ENCODE data around the gene OR5K4.

The OR5K4 gene

GRCh38 chr3:98339031-98339430 is 14.6 kb upstream of the OR5K4 start:
- Histone ChIP-seq H3K9me3 (ENCODE audit: low read length) (no peaks in the 10 kb centered on the region), H3K27ac (ENCODE audit: low read depth, low read length) (no peak overlapping the region), H3K4me3 (ENCODE audit: low read depth in 1 of 2, low read length in 2 of 2) (no peak overlapping the region), H3K27me3 (ENCODE audit: control insufficient read depth in 1 of 2, insufficient read depth in 2 of 2, low read length in 2 of 2) (no peaks in the 10 kb centered on the region), H3K36me3 (ENCODE audit: insufficient read depth, low read length) (no peaks in the 10 kb centered on the region), H3K9ac (ENCODE audit: low read length) (no peak overlapping the region), H3K4me1 (ENCODE audit: insufficient read depth, low read length) (no peaks in the 10 kb centered on the region)

DNA sequence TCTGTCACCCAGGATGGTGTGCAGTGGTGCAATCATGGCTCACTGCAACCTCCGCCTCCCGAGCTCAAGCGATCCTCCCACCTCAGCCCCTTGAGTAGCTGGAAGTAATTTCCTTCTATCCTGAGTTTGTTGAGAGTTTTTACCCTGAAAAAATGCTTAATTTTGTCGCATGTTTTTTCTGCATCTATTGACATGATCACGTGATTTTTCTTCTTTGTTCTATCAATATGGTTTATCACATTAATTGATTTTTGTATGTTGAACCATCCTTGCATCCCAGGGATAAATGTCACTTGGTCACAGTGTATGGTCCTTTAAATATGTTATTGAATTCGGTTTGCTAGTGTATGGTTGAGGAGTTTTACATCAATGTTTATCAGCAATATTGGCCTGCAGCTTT is 11.9 kb upstream of the OR5K4 start:
- no peak overlapping the region for H3K9ac ChIP-seq (ENCODE audit: low read length)
- H3K27me3 ChIP-seq (ENCODE audit: control insufficient read depth in 1 of 2, insufficient read depth in 2 of 2, low read length in 2 of 2), result no peaks in the 10 kb centered on the region
- no peaks in the 10 kb centered on the region for H3K4me1 ChIP-seq (ENCODE audit: insufficient read depth, low read length)
- no peak overlapping the region for H3K4me3 ChIP-seq (ENCODE audit: low read depth in 1 of 2, low read length in 2 of 2)
- H3K36me3 ChIP-seq (ENCODE audit: insufficient read depth, low read length), result no peaks in the 10 kb centered on the region
- H3K9me3 ChIP-seq (ENCODE audit: low read length), result no peaks in the 10 kb centered on the region
- H3K27ac ChIP-seq (ENCODE audit: low read depth, low read length), result no peak overlapping the region

- H3K9ac ChIP-seq (ENCODE audit: low read length), result no peak overlapping the region
- no peaks in the 10 kb centered on the region for H3K9me3 ChIP-seq (ENCODE audit: low read length)
- no peak overlapping the region for H3K4me3 ChIP-seq (ENCODE audit: low read depth in 1 of 2, low read length in 2 of 2)
- H3K27ac ChIP-seq (ENCODE audit: low read depth, low read length), result no peak overlapping the region
- H3K4me1 ChIP-seq (ENCODE audit: insufficient read depth, low read length), result no peaks in the 10 kb centered on the region
- H3K36me3 ChIP-seq (ENCODE audit: insufficient read depth, low read length), result no peaks in the 10 kb centered on the region
- no peaks in the 10 kb centered on the region for H3K27me3 ChIP-seq (ENCODE audit: control insufficient read depth in 1 of 2, insufficient read depth in 2 of 2, low read length in 2 of 2)
These were observed 9.8 kb upstream of the OR5K4 start for GRCh38 chr3:98343647-98344507.

GRCh38 chr3:98350082-98350481 is 3.6 kb upstream of the OR5K4 start:
- no peak overlapping the region for H3K4me3 ChIP-seq (ENCODE audit: low read depth in 1 of 2, low read length in 2 of 2)

GRCh38 chr3:98359250-98359649 is 5.6 kb downstream of the OR5K4 start:
- no peak overlapping the region for H3K27ac ChIP-seq (ENCODE audit: low read depth, low read length)
- no peaks in the 10 kb centered on the region for H3K36me3 ChIP-seq (ENCODE audit: insufficient read depth, low read length)
- no peaks in the 10 kb centered on the region for H3K9me3 ChIP-seq (ENCODE audit: low read length)
- no peak overlapping the region for H3K4me3 ChIP-seq (ENCODE audit: low read depth in 1 of 2, low read length in 2 of 2)
- no peaks in the 10 kb centered on the region for H3K4me1 ChIP-seq (ENCODE audit: insufficient read depth, low read length)
- H3K27me3 ChIP-seq (ENCODE audit: control insufficient read depth in 1 of 2, insufficient read depth in 2 of 2, low read length in 2 of 2), result no peaks in the 10 kb centered on the region
- H3K9ac ChIP-seq (ENCODE audit: low read length), result no peak overlapping the region

More at GRCh38 chr3:98350082-98350481, 3.6 kb upstream of the OR5K4 start:
- no peaks in the 10 kb centered on the region for H3K9me3 ChIP-seq (ENCODE audit: low read length)
- no peak overlapping the region for H3K9ac ChIP-seq (ENCODE audit: low read length)
- no peaks in the 10 kb centered on the region for H3K4me1 ChIP-seq (ENCODE audit: insufficient read depth, low read length)
- H3K36me3 ChIP-seq (ENCODE audit: insufficient read depth, low read length), result no peaks in the 10 kb centered on the region
- no peaks in the 10 kb centered on the region for H3K27me3 ChIP-seq (ENCODE audit: control insufficient read depth in 1 of 2, insufficient read depth in 2 of 2, low read length in 2 of 2)
- no peak overlapping the region for H3K27ac ChIP-seq (ENCODE audit: low read depth, low read length)

DNA sequence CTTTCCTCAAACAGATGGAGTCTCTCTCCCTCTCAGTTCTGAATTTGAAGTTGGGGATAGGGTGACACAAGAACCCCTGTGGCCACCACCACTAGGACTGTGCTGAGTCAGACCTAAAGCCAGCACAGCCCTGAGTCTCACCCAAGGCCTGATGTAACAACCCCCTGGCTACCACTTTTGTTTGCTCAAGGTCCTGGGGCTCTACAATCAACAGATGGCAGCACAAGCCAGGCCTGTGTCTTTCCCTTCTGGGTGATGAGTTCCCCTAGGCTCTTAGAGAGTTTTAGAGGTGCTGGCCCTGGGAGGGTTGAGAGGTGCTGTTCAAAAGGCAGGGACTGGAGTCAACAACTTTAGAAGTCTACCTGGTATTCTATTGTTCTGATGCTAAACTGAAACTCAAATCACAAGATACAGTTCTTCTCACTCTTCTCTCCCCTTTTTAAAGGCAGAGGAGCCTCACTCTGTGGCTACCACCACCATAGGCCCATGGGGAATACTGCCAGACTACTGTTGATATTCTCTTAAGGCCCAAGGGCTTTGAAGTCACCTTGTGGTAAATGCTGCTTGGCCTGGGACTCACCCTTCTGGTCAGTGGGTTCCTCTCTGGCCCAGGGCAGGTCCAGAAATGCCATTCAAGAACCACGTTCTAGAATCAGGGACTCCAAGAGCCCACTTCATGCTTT is 6.5 kb downstream of the OR5K4 start:
- H3K4me3 ChIP-seq (ENCODE audit: low read depth in 1 of 2, low read length in 2 of 2), result no peak overlapping the region
- H3K27ac ChIP-seq (ENCODE audit: low read depth, low read length), result no peak overlapping the region
- no peaks in the 10 kb centered on the region for H3K36me3 ChIP-seq (ENCODE audit: insufficient read depth, low read length)
- H3K9ac ChIP-seq (ENCODE audit: low read length), result no peak overlapping the region
- H3K9me3 ChIP-seq (ENCODE audit: low read length), result no peaks in the 10 kb centered on the region
- no peaks in the 10 kb centered on the region for H3K4me1 ChIP-seq (ENCODE audit: insufficient read depth, low read length)
- no peaks in the 10 kb centered on the region for H3K27me3 ChIP-seq (ENCODE audit: control insufficient read depth in 1 of 2, insufficient read depth in 2 of 2, low read length in 2 of 2)

GRCh38 chr3:98360681-98361080 is 7.0 kb downstream of the OR5K4 start:
- H3K27me3 ChIP-seq (ENCODE audit: control insufficient read depth in 1 of 2, insufficient read depth in 2 of 2, low read length in 2 of 2), result no peaks in the 10 kb centered on the region
- no peak overlapping the region for H3K27ac ChIP-seq (ENCODE audit: low read depth, low read length)
- H3K9ac ChIP-seq (ENCODE audit: low read length), result no peak overlapping the region
- H3K36me3 ChIP-seq (ENCODE audit: insufficient read depth, low read length), result no peaks in the 10 kb centered on the region
- H3K4me1 ChIP-seq (ENCODE audit: insufficient read depth, low read length), result no peaks in the 10 kb centered on the region
- no peak overlapping the region for H3K4me3 ChIP-seq (ENCODE audit: low read depth in 1 of 2, low read length in 2 of 2)
- H3K9me3 ChIP-seq (ENCODE audit: low read length), result no peaks in the 10 kb centered on the region

- Histone ChIP-seq H3K4me1 (ENCODE audit: insufficient read depth, low read length) (no peaks in the 10 kb centered on the region), H3K9me3 (ENCODE audit: low read length) (no peaks in the 10 kb centered on the region), H3K27me3 (ENCODE audit: control insufficient read depth in 1 of 2, insufficient read depth in 2 of 2, low read length in 2 of 2) (no peaks in the 10 kb centered on the region), H3K4me3 (ENCODE audit: low read depth in 1 of 2, low read length in 2 of 2) (no peak overlapping the region), H3K27ac (ENCODE audit: low read depth, low read length) (no peak overlapping the region), H3K36me3 (ENCODE audit: insufficient read depth, low read length) (no peaks in the 10 kb centered on the region), H3K9ac (ENCODE audit: low read length) (no peak overlapping the region)
These were observed 7.6 kb downstream of the OR5K4 start for GRCh38 chr3:98361289-98361688.

DNA sequence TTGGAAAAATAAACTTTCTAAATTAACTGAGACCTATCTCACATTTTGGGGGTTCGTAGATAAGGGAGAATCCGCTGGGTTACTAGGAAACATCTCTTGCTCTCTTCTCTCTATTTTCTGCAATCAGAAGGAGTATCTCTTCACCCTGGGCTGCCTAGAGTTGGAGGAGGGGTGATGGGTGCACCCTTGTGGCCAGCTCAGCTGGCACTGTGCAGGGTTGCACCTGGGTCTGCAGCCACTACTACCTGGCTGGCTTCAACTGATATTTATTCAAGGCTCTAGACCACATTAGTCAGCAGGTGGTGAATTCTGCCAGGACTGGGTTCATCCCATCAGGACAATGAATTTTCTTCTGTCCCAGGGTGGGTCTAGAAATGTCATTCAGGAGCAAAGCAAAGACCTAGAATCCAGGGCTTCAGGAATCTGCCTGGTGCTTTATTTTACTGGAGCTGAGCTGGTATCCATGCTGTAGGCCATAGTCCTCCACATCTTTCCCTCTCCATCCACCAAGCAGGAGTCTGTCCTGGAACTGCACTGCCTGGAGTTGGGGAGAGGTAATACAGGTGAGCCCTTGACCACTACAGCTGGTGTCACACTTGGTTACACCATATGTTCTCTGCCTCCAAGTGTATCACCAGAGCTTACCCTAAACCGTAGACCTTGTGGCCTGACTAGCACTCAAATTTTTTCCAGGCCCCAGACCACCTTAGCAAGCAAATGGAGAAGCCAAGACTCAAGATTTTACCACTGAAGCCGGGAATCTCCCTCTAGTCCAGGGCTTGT is 14.0 kb downstream of the OR5K4 start:
- Histone ChIP-seq H3K36me3 (ENCODE audit: insufficient read depth, low read length) (no peaks in the 10 kb centered on the region), H3K27ac (ENCODE audit: low read depth, low read length) (no peak overlapping the region), H3K4me1 (ENCODE audit: insufficient read depth, low read length) (no peaks in the 10 kb centered on the region), H3K9ac (ENCODE audit: low read length) (no peak overlapping the region), H3K27me3 (ENCODE audit: control insufficient read depth in 1 of 2, insufficient read depth in 2 of 2, low read length in 2 of 2) (no peaks in the 10 kb centered on the region), H3K4me3 (ENCODE audit: low read depth in 1 of 2, low read length in 2 of 2) (no peak overlapping the region), H3K9me3 (ENCODE audit: low read length) (no peaks in the 10 kb centered on the region)

DNA sequence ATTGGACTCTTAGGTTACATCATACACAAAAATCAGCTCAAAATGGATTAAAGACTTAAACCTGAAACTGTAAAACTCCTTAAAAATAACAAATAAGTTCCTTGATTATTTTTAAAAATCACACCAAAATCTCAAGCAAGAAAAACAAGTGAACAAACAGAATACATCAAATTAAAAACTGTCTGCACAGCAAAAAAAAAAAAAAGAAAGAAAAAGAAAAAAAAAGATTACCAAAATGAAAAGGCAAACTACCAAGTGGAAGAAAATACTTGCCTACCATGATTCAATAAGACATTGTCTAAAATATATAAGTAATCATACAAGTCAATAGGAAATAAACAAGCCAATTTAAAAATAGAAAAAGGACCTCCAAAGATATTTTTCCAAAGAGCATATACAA is 17.5 kb downstream of the OR5K4 start:
- H3K9ac ChIP-seq (ENCODE audit: low read length), result no peak overlapping the region
- H3K9me3 ChIP-seq (ENCODE audit: low read length), result no peaks in the 10 kb centered on the region
- H3K27me3 ChIP-seq (ENCODE audit: control insufficient read depth in 1 of 2, insufficient read depth in 2 of 2, low read length in 2 of 2), result no peaks in the 10 kb centered on the region
- no peak overlapping the region for H3K4me3 ChIP-seq (ENCODE audit: low read depth in 1 of 2, low read length in 2 of 2)
- no peaks in the 10 kb centered on the region for H3K4me1 ChIP-seq (ENCODE audit: insufficient read depth, low read length)
- H3K36me3 ChIP-seq (ENCODE audit: insufficient read depth, low read length), result no peaks in the 10 kb centered on the region
- H3K27ac ChIP-seq (ENCODE audit: low read depth, low read length), result no peak overlapping the region

- Histone ChIP-seq H3K9ac (ENCODE audit: low read length) (no peak overlapping the region), H3K4me3 (ENCODE audit: low read depth in 1 of 2, low read length in 2 of 2) (no peak overlapping the region), H3K36me3 (ENCODE audit: insufficient read depth, low read length) (no peaks in the 10 kb centered on the region)
These were observed 18.2 kb downstream of the OR5K4 start for GRCh38 chr3:98371853-98372252.

More at GRCh38 chr3:98371853-98372252, 18.2 kb downstream of the OR5K4 start:
- H3K4me1 ChIP-seq (ENCODE audit: insufficient read depth, low read length), result no peaks in the 10 kb centered on the region
- H3K27ac ChIP-seq (ENCODE audit: low read depth, low read length), result no peak overlapping the region
- H3K9me3 ChIP-seq (ENCODE audit: low read length), result no peaks in the 10 kb centered on the region
- no peaks in the 10 kb centered on the region for H3K27me3 ChIP-seq (ENCODE audit: control insufficient read depth in 1 of 2, insufficient read depth in 2 of 2, low read length in 2 of 2)
